Measurements from ENCODE around the gene GAN. TPM values are rescaled to one million over a fixed set of nuclear protein-coding genes. Genes with fewer than 3 reads are reported as not detected.

GAN gene
- total and polyA plus RNA-seq, 9 of the 15 experiments (the other 6 are each of a cell fraction or from before 2014, with no cell fraction given): 0.83 to 15.1 (median 5.2) TPM

- WGBS (ENCODE audit: insufficient coverage, low coverage, missing lambda C conversion rate): 62% methylated on average over 5 of the region's 5 CpGs
- Histone ChIP-seq H3K27ac (ENCODE audit: extremely low read depth, low read depth, low read length) (no peak overlapping the region), H3K9me1 (ENCODE audit: control insufficient read depth, insufficient read depth, low read length) (no peaks in the 10 kb centered on the region), H3K9me3 (replicated peaks; ENCODE audit: control insufficient read depth, insufficient read depth, low read depth, low read length) (no peaks in the 10 kb centered on the region), H3K79me2 (ENCODE audit: control insufficient read depth, insufficient read depth, low read length) (peaks cover 71% of the 10 kb centered on the region), H3K4me2 (ENCODE audit: insufficient read depth, low read length) (peak overlapping the region; percentile 97), H3K4me1 (replicated peaks in 1 of 2; ENCODE audit: control insufficient read depth in 2 of 2, insufficient read depth in 2 of 2, low read length in 2 of 2) (peaks cover 17 to 29% of the 10 kb centered on the region in 2 experiments), H3K9ac (ENCODE audit: insufficient read depth in 1 of 2, low read depth in 2 of 2, low read length in 2 of 2) (peak overlapping the region in 1 of 2 experiments; percentile 82; a peak in 1 of 4 replicates), H3K27me3 (ENCODE audit: control insufficient read depth in 2 of 2, insufficient read depth in 2 of 2, low read length in 2 of 2) (no peaks in the 10 kb centered on the region), H2AFZ (ENCODE audit: low read depth, low read length) (no peak overlapping the region), H3K36me3 (ENCODE audit: control insufficient read depth, insufficient read depth, low read length) (peaks cover 4% of the 10 kb centered on the region; the same call in 2 of the 3 replicates), H4K20me1 (replicated peaks; ENCODE audit: control insufficient read depth, insufficient read depth, low read length) (peaks cover 13% of the 10 kb centered on the region), H3K4me3 (peak overlapping the region; percentile 80)
- TF ChIP-seq ARID3A (IDR thresholded peaks at IDR 0.05; ENCODE audit: borderline replicate concordance, low read depth, low read length) (no peak), CTCF (IDR thresholded peaks at IDR 0.05 in 2 of 3, conservative IDR thresholded peaks at IDR 0.05 in 1 of 3; ENCODE audit: insufficient read depth in 2 of 3, low read depth in 1 of 3, low read length in 3 of 3) (0 out of 6 replicates have a peak, but pooled peaks of 1 of the 3 experiments have one; percentile 2), HMBOX1 (IDR thresholded peaks at IDR 0.05) (peak; percentile 72; the same call in 1 of the 2 replicates), ARID3B (CRISPR knock-in tag; IDR thresholded peaks at IDR 0.05; ENCODE audit: borderline replicate concordance) (no peak), ZBTB33 (CRISPR knock-in tag; IDR thresholded peaks at IDR 0.05) (0 out of 2 replicates have a peak, but pooled peaks have one; percentile 48)
- intact Hi-C loops (cut with micrococcal nuclease) (no loop called here), in situ Hi-C loops (cut with MboI) (no loop called here)
- POLR2A ChIA-PET: interaction anchor here (0.8 to 1.0 kb wide), 2 partner anchors 11 to 29 kb away, joined by 3 read pairs; no protein-coding TSS in a partner anchor
- CTCF ChIA-PET (ENCODE audit: low intra/inter-chr PET ratio): no interaction called here
- no peak for ATAC-seq
- BruUV-seq (replicated peaks): no TSS peak
- DNase-seq (ENCODE audit: extremely low read depth in 1 of 4, low spot score in 3 of 4): peak in 1 of 4 experiments; percentile 8
- FAIRE-seq: no peak
Observed at GRCh38 chr16:81316176-81316496, 1.4 kb downstream of the GAN start.
